Left cardiac atrium (tissue), 4 donors: ENCODE data around the gene PPFIA1. TPM values are rescaled to one million over a fixed set of nuclear protein-coding genes. Genes with fewer than 3 reads are reported as not detected.
"Not testable (repeated sequence)": the region's sequence is repeated elsewhere in the genome, so short reads cannot be mapped to it uniquely, and the experiment has no call there.

ENCODE experiments used
- ATAC-seq, 2 donors: fragments of 200-7000 bp; cut with Tn5 transposase; one replicate each; pipeline ENCODE4 v1.9.1; 2020; ENCODE audit warnings: mild to moderate bottlenecking in 2 of 2, moderate library complexity in 2 of 2
- DNase-seq: peaks from one replicate; pipeline ENCODE4 v3.0.0-alpha.2; 2020
- intact Hi-C, 2 donors: fragments of 100-400 bp; cut with DNase I; formaldehyde crosslinking; loops; one replicate each; pipeline versions ENCODE4 v1.14.1 to v1.15.1; 2022 to 2023
- total RNA-seq, 2 donors: library from RNA; stranded (reverse); fragmentation: NEBNext Ultra II Directional; extraction: Animal tissue kit (Norgen Biotek cat#: 25700); gene quantifications; one replicate each; pipeline ENCODE4 v1.2.1, GENCODE V29; 2021
- donor health status: DM: no; HTN: yes; CAD: no.
- donor health status: DM: no; HTN: yes; CAD: no; lungs with severe emphysema.
- donor health status: DM: yes; HTN: yes; CAD: no.
- donor health status: Dilated cardiomyopathy.

PPFIA1 gene
- total RNA-seq, 2 donors from 2014 or later = 32.0 to 39.8 TPM

GRCh38 chr11:70314730-70315129 lies 44.2 kb downstream of the PPFIA1 start:
- no peak for DNase-seq
- no peak for ATAC-seq
- intact Hi-C loops = no loop called here

GRCh38 chr11:70315716-70316115 lies 45.2 kb downstream of the PPFIA1 start:
- DNase-seq (no peak), ATAC-seq (peak in 1 of 2 donors; percentile 29)
- intact Hi-C loops = no loop called here

GRCh38 chr11:70317581-70318305 lies 47.3 kb downstream of the PPFIA1 start:
- no peak for DNase-seq
- intact Hi-C loops = no loop called here
- no peak for ATAC-seq

- intact Hi-C loops = no loop called here
- ATAC-seq = peak in 1 of 2 donors; percentile 72
- peak; percentile 43 for DNase-seq
These were observed 49.0 kb downstream of the PPFIA1 start for GRCh38 chr11:70319396-70320076.

DNA sequence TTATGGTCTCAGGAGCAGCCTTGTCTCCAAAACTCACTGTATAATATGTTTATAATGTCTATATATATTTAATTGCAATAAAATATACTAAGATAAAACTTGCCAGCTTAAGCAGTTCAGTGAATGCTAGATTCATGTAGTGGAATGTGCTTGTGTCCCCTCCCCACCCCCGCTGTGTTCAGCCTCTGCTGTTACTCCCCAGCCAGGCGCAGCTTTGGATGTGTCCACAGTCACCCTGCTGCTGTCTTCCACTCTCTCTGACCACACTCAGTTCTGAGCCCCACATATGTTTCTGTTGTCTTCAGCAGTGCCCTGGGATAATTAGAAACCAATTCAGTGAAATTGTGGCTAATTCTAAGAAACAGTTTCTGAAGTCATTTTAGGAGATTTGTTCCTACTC lies 52.2 kb downstream of the PPFIA1 start:
- ATAC-seq (no peak), DNase-seq (no peak)
- intact Hi-C loops = no loop called here

- ATAC-seq (no peak), DNase-seq (no peak)
- intact Hi-C loops = no loop called here
These were observed 53.3 kb downstream of the PPFIA1 start for GRCh38 chr11:70323806-70324205.

DNA sequence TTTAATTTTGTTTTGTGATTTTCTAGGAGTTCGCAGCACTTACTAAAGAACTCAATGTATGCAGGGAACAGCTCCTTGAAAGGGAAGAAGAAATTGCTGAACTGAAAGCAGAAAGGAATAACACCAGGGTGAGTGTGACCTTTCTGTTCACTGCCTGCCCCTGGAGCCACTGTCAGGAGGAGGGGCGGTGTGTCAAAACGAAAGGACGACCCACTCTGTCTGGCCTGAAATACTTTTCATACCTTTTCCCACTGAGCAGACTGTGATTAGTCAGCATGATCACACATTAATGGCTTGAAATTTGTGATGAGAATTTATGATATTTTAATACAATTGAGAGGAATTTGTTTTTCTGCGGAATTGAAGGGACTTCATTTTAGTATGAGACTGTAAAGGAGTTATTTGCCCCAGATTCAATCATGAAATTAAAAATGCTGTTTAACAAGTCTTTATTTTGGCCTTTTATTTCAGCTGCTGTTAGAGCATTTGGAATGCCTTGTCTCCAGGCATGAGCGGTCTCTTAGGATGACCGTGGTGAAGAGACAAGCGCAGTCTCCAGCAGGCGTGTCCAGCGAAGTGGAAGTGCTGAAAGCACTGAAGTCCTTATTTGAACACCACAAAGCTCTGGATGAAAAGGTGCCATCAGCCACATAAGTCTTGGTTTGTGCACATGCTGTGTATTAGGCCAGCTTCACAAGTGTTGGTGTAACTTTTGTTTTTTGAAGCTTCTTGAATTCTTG lies 54.1 kb downstream of the PPFIA1 start:
- DNase-seq = no peak
- ATAC-seq = no peak

GRCh38 chr11:70325824-70326223 lies 55.3 kb downstream of the PPFIA1 start:
- intact Hi-C loops = no loop called here
- ATAC-seq (no peak), DNase-seq (no peak)

More for the DNA sequence above, 54.1 kb downstream of the PPFIA1 start:
- intact Hi-C loops = no loop called here

- ATAC-seq (peak; percentile 85 to 90), DNase-seq (no peak)
- intact Hi-C loops = no loop called here
These were observed 55.9 kb downstream of the PPFIA1 start for GRCh38 chr11:70326365-70326811.

DNA sequence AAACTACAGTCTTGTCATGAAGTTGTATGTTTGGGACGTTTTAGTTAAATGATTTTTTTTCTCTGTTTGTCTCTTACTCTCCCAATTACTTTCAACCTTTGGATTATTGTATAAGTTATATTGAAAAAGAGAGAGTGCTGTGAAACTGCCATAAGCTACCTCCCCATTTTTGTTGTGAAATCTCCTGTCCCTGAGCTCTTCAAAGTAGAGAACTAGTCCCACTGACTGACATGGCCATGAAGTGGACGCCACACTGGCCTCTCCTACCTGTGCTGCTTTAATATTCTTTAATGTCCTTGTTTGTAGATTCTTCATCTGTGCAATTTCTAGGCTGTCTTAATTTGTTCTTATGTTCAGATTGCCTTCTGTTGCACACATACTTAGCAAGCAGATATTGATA lies 56.3 kb downstream of the PPFIA1 start:
- intact Hi-C loops = no loop called here
- DNase-seq = no peak
- ATAC-seq = peak in 1 of 2 donors; percentile 11

- ATAC-seq (no peak), DNase-seq (no peak)
- intact Hi-C loops = no loop called here
These were observed 57.2 kb downstream of the PPFIA1 start for GRCh38 chr11:70327717-70328116.

- ATAC-seq (no peak), DNase-seq (no peak)
- intact Hi-C loops = no loop called here
These were observed 58.1 kb downstream of the PPFIA1 start for GRCh38 chr11:70328556-70328955.

- intact Hi-C loops, ATAC-seq, DNase-seq: not testable (repeated sequence)
These were observed 60.9 kb downstream of the PPFIA1 start for GRCh38 chr11:70331320-70331843.

GRCh38 chr11:70331901-70332300 lies 61.4 kb downstream of the PPFIA1 start:
- intact Hi-C loops = no loop called here
- DNase-seq (no peak), ATAC-seq (no peak)

DNA sequence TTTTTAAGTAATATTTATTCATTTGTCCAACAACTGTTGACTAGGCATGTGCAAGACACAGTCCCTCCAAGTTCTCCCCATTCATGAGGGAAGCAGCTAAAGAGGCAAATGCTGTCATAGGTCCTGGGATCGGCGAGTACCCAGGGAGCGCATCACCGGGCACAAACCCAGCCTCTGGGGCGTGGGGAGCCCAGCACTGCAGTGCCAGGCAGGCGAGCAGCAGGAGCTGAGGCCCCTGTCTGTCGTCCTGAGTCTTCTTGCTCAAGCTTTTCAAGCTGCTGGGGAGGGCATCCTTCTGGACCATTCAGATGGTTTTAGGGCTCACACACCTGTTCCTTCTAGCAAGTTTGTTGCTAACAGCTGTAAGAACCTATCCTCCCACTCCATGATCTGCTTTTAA lies 62.1 kb downstream of the PPFIA1 start:
- DNase-seq = no peak
- intact Hi-C loops = no loop called here
- no peak for ATAC-seq

DNA sequence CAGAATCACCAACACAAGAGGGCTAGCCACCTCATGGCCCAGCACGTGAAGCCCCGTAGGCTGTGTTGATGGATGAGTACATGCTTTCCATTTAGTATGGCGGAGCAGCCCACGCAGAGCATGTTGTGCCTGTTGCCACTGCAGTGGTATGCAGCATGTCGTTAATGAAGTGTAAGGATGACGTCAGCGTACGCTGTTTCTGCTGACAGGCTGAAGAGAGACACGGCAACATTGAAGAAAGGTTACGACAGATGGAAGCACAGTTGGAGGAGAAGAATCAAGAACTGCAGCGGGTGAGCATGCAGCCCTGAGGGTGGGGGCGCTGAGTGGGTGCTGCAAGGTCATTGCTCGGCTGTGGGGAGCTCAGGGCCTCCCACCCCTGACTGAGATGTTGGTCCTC lies 62.8 kb downstream of the PPFIA1 start:
- intact Hi-C loops = no loop called here
- no peak for DNase-seq
- ATAC-seq = no peak

- intact Hi-C loops = no loop called here
- ATAC-seq (no peak), DNase-seq (no peak)
These were observed 64.0 kb downstream of the PPFIA1 start for GRCh38 chr11:70334351-70334995.

DNA sequence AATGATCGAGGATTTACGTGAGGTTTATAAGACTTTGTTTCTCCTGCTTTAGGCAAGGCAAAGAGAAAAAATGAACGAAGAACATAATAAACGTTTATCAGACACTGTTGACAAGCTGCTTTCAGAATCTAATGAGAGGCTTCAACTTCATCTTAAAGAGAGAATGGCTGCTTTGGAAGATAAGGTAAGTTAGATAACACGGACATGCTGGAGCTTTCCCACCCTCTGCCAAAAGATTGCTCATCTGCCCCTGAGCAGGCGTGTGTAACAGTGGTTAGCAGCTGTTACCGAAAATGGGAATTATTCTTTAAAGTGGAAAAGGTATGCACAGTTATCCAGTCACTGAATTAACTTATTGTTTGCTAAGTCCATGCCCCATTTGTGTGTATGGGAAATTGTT lies 65.0 kb downstream of the PPFIA1 start:
- peak in 1 of 2 donors; percentile 71 for ATAC-seq
- DNase-seq = no peak

GRCh38 chr11:70338594-70338993 lies 68.1 kb downstream of the PPFIA1 start:
- intact Hi-C loops = no loop called here
- no peak for DNase-seq
- peak; percentile 19 to 47 for ATAC-seq

More for the DNA sequence above, 65.0 kb downstream of the PPFIA1 start:
- intact Hi-C loops = no loop called here
